OCI-LY3 (cell line): ENCODE results near the gene COPG1.

Source experiments
- H2AFZ ChIP-seq: fragments of 200-600, 300-600 bp; shearing (Covaris generic); 2 replicates; pipeline ENCODE4 v1.6.0; 2014; ENCODE audit warnings: antibody characterized with exemption, low read depth, low read length
- H3K27ac ChIP-seq: fragments of 200-600, 300-600 bp; sonication (generic); 2 replicates; pipeline ENCODE4 v1.5.1; 2014; ENCODE audit warnings: mild to moderate bottlenecking, low read length, moderate library complexity, mixed read lengths
- H3K27me3 ChIP-seq: fragments of 200-600, 300-600 bp; sonication (generic); 2 replicates; pipeline ENCODE4 v1.6.1; 2014; ENCODE audit warnings: low read depth, low read length, mixed read lengths
- H3K36me3 ChIP-seq: fragments of 200-600, 300-600 bp; sonication (generic); replicated peaks from 2 replicates; pipeline ENCODE3; 2014; ENCODE audit warnings: low read depth, low read length, mixed read lengths
- H3K4me1 ChIP-seq: fragments of 300-600, 200-600 bp; sonication (generic); 2 replicates; pipeline ENCODE4 v1.6.1; 2014; ENCODE audit warnings: low read length, mixed read lengths
- H3K4me2 ChIP-seq: fragments of 200-600, 300-600 bp; sonication (generic); 2 replicates; pipeline ENCODE4 v1.6.1; 2014; ENCODE audit warnings: low read length, mixed read lengths
- H3K4me3 ChIP-seq: fragments of 300-600, 200-600 bp; sonication (generic); 2 replicates; pipeline ENCODE4 v1.5.1; 2014; ENCODE audit warnings: antibody characterized with exemption, mild to moderate bottlenecking, low read length, moderate library complexity
- H3K79me2 ChIP-seq: fragments of 300-600, 200-600 bp; shearing (Covaris generic); 2 replicates; pipeline ENCODE4 v1.6.1; 2014; ENCODE audit warnings: mild to moderate bottlenecking, low read length, mixed read lengths
- H3K9ac ChIP-seq: fragments of 300-600, 200-600 bp; shearing (Covaris generic); 2 replicates; pipeline ENCODE4 v1.6.0; 2014; ENCODE audit warnings: mild to moderate bottlenecking, low read length, moderate library complexity
- H3K9me3 ChIP-seq: fragments of 200-600, 300-600 bp; shearing (Covaris generic); 2 replicates; pipeline ENCODE4 v1.6.1; 2014; ENCODE audit warnings: low read length, mixed read lengths; ENCODE audit not compliant: insufficient read depth
- H4K20me1 ChIP-seq: fragments of 200-600, 300-600 bp; sonication (generic); 2 replicates; pipeline ENCODE4 v1.6.1; 2016; ENCODE audit warnings: low read length, mixed read lengths; ENCODE audit not compliant: insufficient read depth
- EZH2phosphoT487 ChIP-seq: fragments of 200-600 bp; shearing (Covaris generic); IDR thresholded peaks from 2 replicates; pipeline ENCODE4 v1.6.1; 2018; ENCODE audit warnings: antibody characterized with exemption, mixed run types, low read depth
- TF ChIP-seq, protein P1 (sequence below): fragments of 200-600, 300-600 bp; sonication (generic); IDR thresholded peaks from 2 replicates; pipeline ENCODE4 v1.5.1; 2014; ENCODE audit warnings: antibody characterized with exemption, low read length, low read depth

COPG1 gene

DNA sequence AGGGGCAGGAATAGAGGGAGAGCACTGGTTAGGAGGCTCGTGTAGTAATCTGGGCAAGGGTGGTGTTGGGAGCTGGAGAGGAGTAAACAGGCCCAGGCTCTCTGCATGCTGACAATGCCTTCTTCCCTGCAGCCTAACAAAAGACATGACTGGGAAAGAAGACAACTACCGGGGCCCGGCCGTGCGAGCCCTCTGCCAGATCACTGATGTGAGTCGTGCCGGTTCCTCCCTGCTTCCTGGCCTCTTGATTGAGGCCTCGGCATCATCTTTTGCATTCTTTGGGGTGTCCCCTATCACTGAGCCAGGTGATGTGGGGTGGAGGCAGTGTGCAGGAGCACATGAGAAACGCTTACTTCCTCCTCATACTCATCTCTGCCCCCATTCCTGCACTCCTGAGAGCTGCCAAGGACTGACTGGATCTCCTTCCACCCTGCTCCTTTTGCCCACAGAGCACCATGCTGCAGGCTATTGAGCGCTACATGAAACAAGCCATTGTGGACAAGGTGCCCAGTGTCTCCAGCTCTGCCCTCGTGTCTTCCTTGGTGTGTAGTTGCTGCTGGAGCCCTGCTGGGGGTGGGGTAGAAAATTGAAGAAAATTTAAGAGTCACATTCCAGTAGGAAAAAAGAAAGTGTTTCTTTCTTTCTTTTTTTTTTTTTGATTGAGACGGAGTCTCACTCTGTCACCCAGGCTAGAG lies 5.3 kb downstream of the COPG1 start:
- Histone ChIP-seq H3K9ac (no peak overlapping the region), H3K79me2 (peaks cover 10% of the 10 kb centered on the region), H3K36me3 (peaks cover 61% of the 10 kb centered on the region), H2AFZ (no peak overlapping the region), H3K9me3 (no peaks in the 10 kb centered on the region), H4K20me1 (peaks cover under 1% of the 10 kb centered on the region; the same call in 1 of the 2 replicates), H3K27me3 (no peaks in the 10 kb centered on the region), H3K4me2 (no peak overlapping the region), H3K4me3 (no peak overlapping the region), H3K4me1 (peaks cover 6% of the 10 kb centered on the region), H3K27ac (no peak overlapping the region)
- TF ChIP-seq, protein P1, sequence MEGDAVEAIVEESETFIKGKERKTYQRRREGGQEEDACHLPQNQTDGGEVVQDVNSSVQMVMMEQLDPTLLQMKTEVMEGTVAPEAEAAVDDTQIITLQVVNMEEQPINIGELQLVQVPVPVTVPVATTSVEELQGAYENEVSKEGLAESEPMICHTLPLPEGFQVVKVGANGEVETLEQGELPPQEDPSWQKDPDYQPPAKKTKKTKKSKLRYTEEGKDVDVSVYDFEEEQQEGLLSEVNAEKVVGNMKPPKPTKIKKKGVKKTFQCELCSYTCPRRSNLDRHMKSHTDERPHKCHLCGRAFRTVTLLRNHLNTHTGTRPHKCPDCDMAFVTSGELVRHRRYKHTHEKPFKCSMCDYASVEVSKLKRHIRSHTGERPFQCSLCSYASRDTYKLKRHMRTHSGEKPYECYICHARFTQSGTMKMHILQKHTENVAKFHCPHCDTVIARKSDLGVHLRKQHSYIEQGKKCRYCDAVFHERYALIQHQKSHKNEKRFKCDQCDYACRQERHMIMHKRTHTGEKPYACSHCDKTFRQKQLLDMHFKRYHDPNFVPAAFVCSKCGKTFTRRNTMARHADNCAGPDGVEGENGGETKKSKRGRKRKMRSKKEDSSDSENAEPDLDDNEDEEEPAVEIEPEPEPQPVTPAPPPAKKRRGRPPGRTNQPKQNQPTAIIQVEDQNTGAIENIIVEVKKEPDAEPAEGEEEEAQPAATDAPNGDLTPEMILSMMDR: no peak
- no peak for TF ChIP-seq EZH2phosphoT487

DNA sequence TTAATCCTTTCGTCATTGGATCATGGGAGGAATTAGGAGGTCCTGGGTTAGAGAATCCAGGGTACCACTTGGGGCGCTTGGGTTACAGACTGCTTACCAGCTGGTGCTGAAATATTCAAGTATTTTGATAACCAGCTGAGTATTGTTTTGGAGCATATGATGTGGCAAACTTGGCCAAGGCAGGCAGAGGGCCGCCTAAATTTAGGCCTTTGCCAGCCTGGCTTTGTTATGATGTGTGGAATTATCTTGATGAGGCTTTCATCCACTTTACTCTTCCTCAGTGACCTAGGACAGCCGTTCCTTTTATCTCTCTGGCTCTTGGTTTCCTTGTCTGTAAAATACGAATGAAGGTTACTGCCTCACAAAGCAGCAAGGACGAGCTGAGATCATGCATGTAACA lies 6.9 kb downstream of the COPG1 start:
- H3K27me3 ChIP-seq: no peaks in the 10 kb centered on the region
- H3K79me2 ChIP-seq: no peaks in the 10 kb centered on the region
- H4K20me1 ChIP-seq: peaks cover 3% of the 10 kb centered on the region; the same call in 1 of the 2 replicates
- no peak overlapping the region for H3K27ac ChIP-seq
- no peak overlapping the region for H3K9ac ChIP-seq
- H3K4me2 ChIP-seq: no peak overlapping the region
- no peaks in the 10 kb centered on the region for H3K4me1 ChIP-seq
- no peak for TF ChIP-seq EZH2phosphoT487
- TF ChIP-seq, protein P1: no peak
- no peak overlapping the region for H3K4me3 ChIP-seq
- no peak overlapping the region for H2AFZ ChIP-seq
- H3K9me3 ChIP-seq: no peaks in the 10 kb centered on the region
- H3K36me3 ChIP-seq: peaks cover 77% of the 10 kb centered on the region

DNA sequence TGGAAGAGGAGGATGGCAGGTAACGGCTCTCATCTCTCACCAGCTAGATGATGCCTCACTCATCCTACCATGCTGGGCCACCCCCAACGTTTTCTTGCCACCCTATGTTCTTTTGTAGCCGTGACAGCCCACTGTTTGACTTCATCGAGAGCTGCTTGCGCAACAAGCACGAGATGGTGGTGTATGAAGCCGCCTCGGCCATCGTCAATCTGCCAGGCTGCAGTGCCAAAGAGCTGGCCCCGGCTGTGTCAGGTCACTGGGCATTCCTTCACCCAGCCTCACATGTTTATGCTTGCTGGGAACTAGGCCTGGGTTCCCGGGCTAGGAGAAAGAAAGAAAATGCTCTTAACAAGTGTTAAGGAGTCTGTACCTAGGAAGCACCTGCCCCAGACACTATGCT lies 8.2 kb downstream of the COPG1 start:
- H3K79me2 ChIP-seq: no peaks in the 10 kb centered on the region
- no peak overlapping the region for H3K27ac ChIP-seq
- peaks cover 75% of the 10 kb centered on the region for H3K36me3 ChIP-seq
- H3K27me3 ChIP-seq: no peaks in the 10 kb centered on the region
- TF ChIP-seq EZH2phosphoT487: no peak
- TF ChIP-seq, protein P1: no peak
- no peak overlapping the region for H2AFZ ChIP-seq
- no peaks in the 10 kb centered on the region for H3K9me3 ChIP-seq
- no peaks in the 10 kb centered on the region for H3K4me1 ChIP-seq
- H4K20me1 ChIP-seq: peaks cover 8% of the 10 kb centered on the region; the same call in 1 of the 2 replicates
- no peak overlapping the region for H3K4me2 ChIP-seq
- no peak overlapping the region for H3K4me3 ChIP-seq
- no peak overlapping the region for H3K9ac ChIP-seq

DNA sequence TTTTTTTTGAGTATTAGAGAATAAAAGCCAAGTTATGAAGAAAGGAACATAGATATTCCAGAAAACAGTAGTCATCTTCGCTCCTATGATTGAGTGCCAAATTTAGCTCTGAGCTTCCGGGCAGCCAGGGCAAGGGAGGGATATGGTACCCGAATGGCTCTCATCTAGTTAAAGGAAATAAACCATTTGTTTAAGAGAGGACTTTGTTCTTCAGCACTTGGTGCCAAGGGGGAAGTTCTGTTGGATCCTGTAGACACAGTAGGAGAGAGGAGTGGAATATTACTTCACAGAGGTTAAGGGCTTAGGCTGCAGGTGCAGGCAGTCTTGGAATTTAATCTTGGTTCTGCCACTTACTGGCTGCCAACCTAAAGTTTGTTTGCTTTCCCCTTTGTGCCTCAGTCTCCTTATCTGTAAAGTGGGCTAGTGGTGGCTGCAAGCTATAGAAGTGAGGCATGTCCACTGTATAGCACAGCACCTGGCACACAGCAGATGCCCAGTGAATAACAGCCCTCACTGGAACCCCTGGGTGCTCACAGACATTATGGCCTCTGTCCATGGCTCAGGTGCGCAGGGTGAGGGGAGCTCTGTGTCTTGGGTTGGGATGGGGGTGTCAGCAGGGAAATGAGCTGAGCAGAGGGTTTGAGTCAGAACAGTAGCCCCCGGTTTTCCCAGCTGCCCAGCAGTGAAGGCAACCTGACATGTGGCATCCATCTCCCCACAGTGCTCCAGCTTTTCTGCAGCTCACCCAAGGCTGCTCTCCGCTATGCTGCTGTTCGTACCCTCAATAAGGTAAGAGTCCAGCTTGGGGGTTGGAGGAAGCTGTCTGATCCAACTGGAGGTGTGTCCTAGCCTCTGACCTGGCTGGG lies 10.4 kb downstream of the COPG1 start:
- no peaks in the 10 kb centered on the region for H3K27me3 ChIP-seq
- no peaks in the 10 kb centered on the region for H3K79me2 ChIP-seq
- no peak overlapping the region for H3K27ac ChIP-seq
- no peak overlapping the region for H3K9ac ChIP-seq
- no peak for TF ChIP-seq EZH2phosphoT487
- TF ChIP-seq, protein P1: no peak
- H3K9me3 ChIP-seq: no peaks in the 10 kb centered on the region
- no peak overlapping the region for H3K4me2 ChIP-seq
- H3K4me1 ChIP-seq: no peaks in the 10 kb centered on the region
- no peak overlapping the region for H3K4me3 ChIP-seq
- no peak overlapping the region for H2AFZ ChIP-seq
- H3K36me3 ChIP-seq: peaks cover 69% of the 10 kb centered on the region
- H4K20me1 ChIP-seq: peaks cover 23% of the 10 kb centered on the region
